ENCODE results near the gene ESRRA. TPM values are rescaled to one million over a fixed set of nuclear protein-coding genes. Genes with fewer than 3 reads are reported as not detected.

ESRRA gene
- total and polyA plus RNA-seq, 9 of the 15 experiments (the other 6 are each of a cell fraction or from before 2014, with no cell fraction given): 0.27 to 89.7 (median 23.7) TPM

DNA sequence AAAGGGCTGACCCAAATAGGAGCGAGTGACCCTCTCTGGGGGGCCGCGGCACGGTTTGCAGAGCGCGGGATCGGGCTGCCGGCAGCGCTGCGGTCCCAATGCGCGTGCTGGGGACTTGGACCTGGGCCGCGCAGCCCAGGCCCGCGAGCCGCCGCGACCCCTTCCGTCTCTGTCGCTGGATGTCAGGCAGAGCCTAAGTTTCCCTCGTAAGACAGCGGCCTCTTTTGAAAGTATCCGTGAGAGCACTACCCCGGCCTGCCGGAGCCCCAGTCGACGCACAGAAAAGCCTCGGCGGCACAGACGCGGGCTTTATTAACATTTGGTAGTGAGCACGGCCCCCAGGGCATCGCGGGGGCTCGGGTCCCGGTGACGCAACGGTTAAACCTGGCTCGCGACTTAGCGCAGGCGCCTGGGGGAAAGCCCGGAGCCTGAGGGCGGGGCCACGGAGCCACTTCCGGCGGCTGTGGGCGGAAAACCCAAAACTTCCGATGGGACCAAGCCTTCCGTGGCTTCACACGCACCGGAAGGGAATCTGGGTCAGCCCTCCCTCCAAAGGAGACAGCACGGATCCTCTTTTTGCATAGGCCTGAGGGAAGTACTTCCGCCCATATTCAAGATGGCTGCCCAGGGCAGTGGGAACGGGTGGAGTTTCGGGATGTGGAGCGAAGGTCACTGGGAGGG, 35.6 kb upstream of the ESRRA start (continued):
- TF ChIP-seq, protein P1, sequence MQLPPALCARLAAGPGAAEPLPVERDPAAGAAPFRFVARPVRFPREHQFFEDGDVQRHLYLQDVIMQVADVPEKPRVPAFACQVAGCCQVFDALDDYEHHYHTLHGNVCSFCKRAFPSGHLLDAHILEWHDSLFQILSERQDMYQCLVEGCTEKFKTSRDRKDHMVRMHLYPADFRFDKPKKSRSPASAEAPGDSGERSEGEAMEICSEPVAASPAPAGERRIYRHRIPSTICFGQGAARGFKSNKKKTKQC (CRISPR knock-in tag; IDR thresholded peaks at IDR 0.05): peak; percentile 66; the same call in 1 of the 2 replicates
- TF ChIP-seq, protein P2, sequence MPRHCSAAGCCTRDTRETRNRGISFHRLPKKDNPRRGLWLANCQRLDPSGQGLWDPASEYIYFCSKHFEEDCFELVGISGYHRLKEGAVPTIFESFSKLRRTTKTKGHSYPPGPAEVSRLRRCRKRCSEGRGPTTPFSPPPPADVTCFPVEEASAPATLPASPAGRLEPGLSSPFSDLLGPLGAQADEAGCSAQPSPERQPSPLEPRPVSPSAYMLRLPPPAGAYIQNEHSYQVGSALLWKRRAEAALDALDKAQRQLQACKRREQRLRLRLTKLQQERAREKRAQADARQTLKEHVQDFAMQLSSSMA (CRISPR knock-in tag; IDR thresholded peaks at IDR 0.05): no peak
- TF ChIP-seq ZNF3 (CRISPR knock-in tag; IDR thresholded peaks at IDR 0.05) (no peak), POLR2A (conservative IDR thresholded peaks at IDR 0.05) (peak; percentile 77), SNIP1 (IDR thresholded peaks at IDR 0.05; ENCODE audit: low read depth) (no peak), SMAD1 (IDR thresholded peaks at IDR 0.05; ENCODE audit: low read depth, low read length, partially characterized antibody) (peak; percentile 50), PTRF (tag; IDR thresholded peaks at IDR 0.05) (no peak), ZNF311 (CRISPR knock-in tag; IDR thresholded peaks at IDR 0.05) (no peak), FOXA3 (CRISPR knock-in tag; conservative IDR thresholded peaks at IDR 0.05 in 1 of 2, IDR thresholded peaks at IDR 0.05 in 1 of 2) (peak in 1 of 2 experiments; percentile 58; a peak in 1 of 4 replicates), ILF3 (IDR thresholded peaks at IDR 0.05; ENCODE audit: borderline replicate concordance) (0 out of 2 replicates have a peak, but pooled peaks have one; percentile 1), TRIM24 (IDR thresholded peaks at IDR 0.05) (peak in 1 of 2 experiments; percentile 76; a peak in 1 of 4 replicates), ZNF780A (CRISPR knock-in tag; IDR thresholded peaks at IDR 0.05) (no peak), CBX1 (IDR thresholded peaks at IDR 0.05; ENCODE audit: low read depth) (peak; percentile 81; the same call in 1 of the 2 replicates), NFXL1 (CRISPR knock-in tag; IDR thresholded peaks at IDR 0.05) (no peak), CHD4 (IDR thresholded peaks at IDR 0.05; ENCODE audit: insufficient read depth, insufficient replicate concordance, low read depth, low read length, poor library complexity, severe bottlenecking) (peak; percentile 7), ZNF717 (CRISPR knock-in tag; IDR thresholded peaks at IDR 0.05) (no peak), ZNF507 (tag; conservative IDR thresholded peaks at IDR 0.05) (no peak), HDGF (IDR thresholded peaks at IDR 0.05) (no peak), NCOA2 (IDR thresholded peaks at IDR 0.05; ENCODE audit: partially characterized antibody in 2 of 2) (no peak)
- TF ChIP-seq, protein P3, sequence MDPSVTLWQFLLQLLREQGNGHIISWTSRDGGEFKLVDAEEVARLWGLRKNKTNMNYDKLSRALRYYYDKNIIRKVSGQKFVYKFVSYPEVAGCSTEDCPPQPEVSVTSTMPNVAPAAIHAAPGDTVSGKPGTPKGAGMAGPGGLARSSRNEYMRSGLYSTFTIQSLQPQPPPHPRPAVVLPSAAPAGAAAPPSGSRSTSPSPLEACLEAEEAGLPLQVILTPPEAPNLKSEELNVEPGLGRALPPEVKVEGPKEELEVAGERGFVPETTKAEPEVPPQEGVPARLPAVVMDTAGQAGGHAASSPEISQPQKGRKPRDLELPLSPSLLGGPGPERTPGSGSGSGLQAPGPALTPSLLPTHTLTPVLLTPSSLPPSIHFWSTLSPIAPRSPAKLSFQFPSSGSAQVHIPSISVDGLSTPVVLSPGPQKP (CRISPR knock-in tag; IDR thresholded peaks at IDR 0.05): no peak
- TF ChIP-seq, protein P4, sequence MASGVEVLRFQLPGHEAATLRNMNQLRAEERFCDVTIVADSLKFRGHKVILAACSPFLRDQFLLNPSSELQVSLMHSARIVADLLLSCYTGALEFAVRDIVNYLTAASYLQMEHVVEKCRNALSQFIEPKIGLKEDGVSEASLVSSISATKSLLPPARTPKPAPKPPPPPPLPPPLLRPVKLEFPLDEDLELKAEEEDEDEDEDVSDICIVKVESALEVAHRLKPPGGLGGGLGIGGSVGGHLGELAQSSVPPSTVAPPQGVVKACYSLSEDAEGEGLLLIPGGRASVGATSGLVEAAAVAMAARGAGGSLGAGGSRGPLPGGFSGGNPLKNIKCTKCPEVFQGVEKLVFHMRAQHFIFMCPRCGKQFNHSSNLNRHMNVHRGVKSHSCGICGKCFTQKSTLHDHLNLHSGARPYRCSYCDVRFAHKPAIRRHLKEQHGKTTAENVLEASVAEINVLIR (CRISPR knock-in tag; IDR thresholded peaks at IDR 0.05): peak; percentile 47; the same call in 1 of the 2 replicates
- TF ChIP-seq, protein P5, sequence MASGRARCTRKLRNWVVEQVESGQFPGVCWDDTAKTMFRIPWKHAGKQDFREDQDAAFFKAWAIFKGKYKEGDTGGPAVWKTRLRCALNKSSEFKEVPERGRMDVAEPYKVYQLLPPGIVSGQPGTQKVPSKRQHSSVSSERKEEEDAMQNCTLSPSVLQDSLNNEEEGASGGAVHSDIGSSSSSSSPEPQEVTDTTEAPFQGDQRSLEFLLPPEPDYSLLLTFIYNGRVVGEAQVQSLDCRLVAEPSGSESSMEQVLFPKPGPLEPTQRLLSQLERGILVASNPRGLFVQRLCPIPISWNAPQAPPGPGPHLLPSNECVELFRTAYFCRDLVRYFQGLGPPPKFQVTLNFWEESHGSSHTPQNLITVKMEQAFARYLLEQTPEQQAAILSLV (tag; IDR thresholded peaks at IDR 0.05): peak; percentile 73; the same call in 1 of the 2 replicates
